ENCODE data around the gene ABCC11.

DNA sequence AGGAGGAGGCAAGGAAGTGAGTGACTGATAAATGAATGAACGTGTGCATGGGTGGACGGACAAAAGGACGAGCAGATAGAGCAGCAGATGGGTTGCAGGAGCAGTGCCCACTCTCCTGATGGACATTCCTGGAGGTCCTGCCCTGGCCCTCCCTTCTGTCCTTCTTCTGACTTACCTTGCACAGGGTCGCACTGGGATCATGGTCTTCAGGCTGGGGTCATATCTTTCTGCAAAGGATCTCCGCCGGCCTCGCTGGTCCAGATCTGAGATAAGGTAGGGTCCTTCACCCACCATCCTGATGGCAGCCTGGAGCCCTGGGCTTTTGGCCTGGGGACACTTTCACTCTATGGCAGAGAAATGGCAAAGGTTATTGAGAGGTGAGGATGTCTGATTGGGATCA is 101.2 kb downstream of the ABCC11 start:
- TF ChIP-seq POLR2AphosphoS5 (IDR thresholded peaks at IDR 0.05) (no peak), POLR2A (IDR thresholded peaks at IDR 0.05) (no peak)

Data from sigmoid colon (tissue), 4 donors.